NCI-H2227 (cell line): ENCODE data around the gene STK32C.
"Not testable (repeated sequence)": the region's sequence is repeated elsewhere in the genome, so short reads cannot be mapped to it uniquely, and the experiment has no call there.

Experiments used
- DNase-seq: peaks from one replicate; lab custom pipeline; 2025; ENCODE audit not compliant: unreplicated experiment; lab: John Stamatoyannopoulos, UW

The STK32C gene

GRCh38 chr10:132307823-132308586 lies at the start of gene STK32C:
TSS of gene STK32C (minus strand) at chr10:132307950. CDS start at chr10:132307833, 117 bp downstream.
- peak; percentile 88 for DNase-seq

GRCh38 chr10:132356621-132357195 lies 49.0 kb upstream of the STK32C start:
- no peak for DNase-seq

- no peak for DNase-seq
Observed at GRCh38 chr10:132355754-132356153, 48.0 kb upstream of the STK32C start.

DNA sequence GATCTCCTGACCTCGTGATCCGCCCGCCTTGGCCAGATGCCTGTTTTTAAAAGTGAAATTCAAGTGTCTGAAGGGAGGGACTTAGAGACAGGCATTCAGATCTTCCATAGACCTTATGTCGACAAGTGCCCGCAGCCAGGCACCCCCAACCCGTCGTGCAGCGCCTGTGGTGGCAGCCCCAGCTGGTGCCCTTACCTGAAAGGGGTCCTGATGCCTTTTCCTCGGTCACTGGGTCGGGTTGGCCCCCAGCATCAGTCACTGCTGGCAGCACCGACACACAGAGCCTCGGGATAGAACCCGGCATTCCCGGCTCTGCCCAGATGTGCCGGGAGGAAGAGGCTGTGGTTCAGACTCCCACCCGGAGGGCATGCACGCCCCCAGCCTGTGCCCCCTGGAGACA lies 47.5 kb upstream of the STK32C start:
- DNase-seq: no peak

GRCh38 chr10:132354356-132355094 lies 46.8 kb upstream of the STK32C start:
- no peak for DNase-seq

GRCh38 chr10:132353456-132354355 lies 46.0 kb upstream of the STK32C start:
- no peak for DNase-seq

DNA sequence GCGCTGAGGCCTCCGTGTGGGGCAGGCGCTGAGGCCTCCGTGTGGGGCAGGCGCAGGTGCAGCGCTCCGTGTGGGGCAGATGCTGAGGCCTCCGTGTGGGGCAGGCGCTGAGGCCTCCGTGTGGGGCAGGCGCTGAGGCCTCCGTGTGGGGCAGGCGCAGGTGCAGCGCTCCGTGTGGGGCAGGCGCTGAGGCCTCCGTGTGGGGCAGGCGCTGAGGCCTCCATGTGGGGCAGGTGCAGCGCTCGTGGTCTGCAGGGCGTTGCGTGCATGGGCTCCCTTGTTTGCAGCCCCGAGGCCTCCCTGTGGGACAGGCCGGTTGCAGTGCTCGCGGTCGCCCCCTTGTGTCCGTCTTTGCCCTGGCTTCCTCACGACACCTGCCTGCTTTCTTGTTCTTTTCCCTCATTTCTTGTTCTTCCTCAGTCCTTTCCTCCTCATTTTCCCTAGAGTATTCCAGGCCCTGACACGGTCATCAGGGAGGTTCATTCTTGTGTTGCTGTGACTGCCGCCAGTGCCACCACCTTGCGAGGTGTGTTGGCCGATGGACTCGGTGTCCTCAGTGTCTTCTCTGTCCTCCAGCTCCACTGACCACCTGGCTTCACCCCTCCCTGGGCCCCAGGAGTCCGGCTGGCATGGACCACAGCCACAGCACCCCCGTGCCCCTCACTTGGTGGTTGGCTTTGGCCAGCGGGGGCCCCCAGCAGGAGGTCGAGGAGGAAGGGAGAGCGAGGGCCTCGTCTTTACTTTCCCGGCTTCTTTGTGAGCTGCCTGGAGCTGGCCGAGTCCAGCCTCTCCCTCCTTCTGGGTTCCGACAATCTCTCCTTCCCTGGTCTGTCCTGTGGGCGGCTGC lies 44.9 kb upstream of the STK32C start:
- not testable (repeated sequence) for DNase-seq

GRCh38 chr10:132351611-132352010 lies 43.9 kb upstream of the STK32C start:
- no peak for DNase-seq

DNA sequence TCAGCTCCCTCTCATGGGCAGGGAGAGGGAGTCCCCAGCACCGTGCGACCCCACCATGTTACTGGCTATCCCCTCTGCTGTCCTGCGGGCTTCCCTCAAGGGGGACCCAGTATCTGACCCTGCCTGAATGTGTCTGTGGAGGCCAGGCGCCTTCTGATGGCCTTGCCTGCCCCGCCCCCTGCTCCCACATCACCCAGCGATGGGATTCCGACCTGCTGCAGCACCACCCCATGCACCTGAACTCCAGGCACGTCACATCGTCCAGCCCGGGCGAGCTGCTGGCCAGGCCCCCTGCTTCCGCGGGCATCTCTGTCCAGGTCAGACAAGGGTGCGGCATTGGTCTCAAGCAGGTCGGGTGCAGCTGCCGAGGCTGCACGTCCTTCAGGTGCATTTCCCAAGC lies 43.2 kb upstream of the STK32C start:
- no peak for DNase-seq

- no peak for DNase-seq
Observed at GRCh38 chr10:132350391-132350790, 42.6 kb upstream of the STK32C start.

GRCh38 chr10:132349766-132350165 lies 42.0 kb upstream of the STK32C start:
- DNase-seq: no peak

DNA sequence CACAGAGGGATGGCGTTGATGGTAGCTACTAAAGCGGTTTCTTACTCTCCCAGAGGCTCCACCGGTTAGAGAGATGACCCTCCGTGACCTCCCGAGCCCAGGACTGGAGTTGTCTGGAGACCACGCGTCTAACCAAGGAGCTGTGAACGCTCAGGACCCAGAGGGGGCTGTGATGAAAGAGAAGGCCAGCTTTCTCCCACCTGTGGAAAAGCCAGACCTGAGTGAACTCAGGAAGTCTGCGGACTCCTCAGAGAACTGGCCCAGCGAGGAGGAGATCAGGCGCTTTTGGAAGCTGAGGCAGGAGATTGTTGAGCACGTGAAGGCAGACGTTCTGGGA lies 40.1 kb upstream of the STK32C start:
- no peak for DNase-seq

DNA sequence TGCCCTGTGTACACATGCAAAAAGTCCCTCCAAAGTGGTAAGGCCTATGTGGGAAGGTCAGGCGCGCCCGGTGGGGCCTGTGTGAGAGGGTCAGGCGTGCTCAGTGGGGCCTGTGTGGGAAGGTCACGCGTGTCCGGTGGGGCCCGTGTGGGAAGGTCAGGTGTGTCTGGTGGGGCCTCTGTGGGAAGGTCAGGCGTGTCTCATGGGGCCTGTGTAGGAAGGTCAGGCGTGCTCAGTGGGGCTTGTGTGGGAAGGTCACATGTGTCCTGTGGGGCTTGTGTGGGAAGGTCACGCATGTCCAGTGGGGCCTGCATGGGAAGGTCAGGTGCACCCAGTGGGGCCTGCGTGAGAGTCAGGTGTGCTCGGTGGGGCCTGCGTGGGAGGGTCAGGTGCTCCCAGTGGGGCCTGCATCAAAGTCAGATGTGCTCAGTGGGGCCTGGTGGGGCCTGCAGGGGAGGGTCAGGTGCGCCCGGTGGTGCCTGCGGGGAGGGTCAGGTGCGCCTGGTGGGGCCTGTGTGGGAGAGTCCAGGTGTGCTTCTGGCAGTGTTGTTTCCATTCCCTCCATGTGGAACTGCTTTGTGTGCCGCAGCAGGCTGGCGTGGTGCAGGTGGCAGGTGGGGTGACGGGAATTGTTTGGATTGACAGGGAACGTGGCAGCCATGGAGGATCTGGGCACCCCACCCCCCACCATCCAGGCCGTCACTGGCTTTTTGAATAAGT lies 39.6 kb upstream of the STK32C start:
- no peak for DNase-seq

DNA sequence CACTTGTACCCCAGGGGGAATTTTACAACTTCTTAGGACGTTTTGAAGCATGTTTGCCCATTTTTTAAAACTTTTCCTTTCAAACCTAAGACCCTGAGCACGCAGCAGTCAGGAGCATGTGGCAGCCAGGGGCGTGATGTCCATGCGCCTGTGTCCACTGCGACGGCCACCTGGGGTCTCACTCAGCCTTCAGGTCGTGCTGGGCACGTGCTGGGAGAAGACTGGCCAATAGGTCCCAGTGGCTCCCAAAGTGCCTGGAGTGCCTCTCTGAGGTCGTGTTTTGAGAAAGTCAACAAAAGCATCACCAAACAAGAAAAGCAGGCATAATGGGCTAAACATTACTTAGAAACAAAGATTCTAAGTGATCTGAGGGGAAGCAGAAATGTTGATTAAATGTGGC lies 39.1 kb upstream of the STK32C start:
- no peak for DNase-seq

DNA sequence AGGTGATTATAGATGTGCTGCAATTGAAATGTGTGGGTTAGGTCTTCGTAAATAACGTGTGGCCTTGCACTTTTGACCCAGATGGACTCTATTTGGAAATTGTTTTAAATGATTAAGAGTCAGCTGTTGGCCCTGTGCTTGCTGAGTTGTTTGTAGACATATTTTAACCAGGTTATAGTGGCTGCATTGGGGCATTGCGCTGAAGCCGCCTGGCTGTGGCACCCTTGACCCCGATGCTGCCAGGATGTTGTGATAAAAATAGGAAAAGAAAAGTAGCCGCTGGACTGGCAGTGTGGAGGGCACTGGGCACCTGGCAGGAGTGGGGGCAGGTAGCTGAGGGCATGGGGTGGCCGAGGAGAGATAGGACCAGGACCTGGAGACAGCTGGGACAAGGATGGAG lies 37.6 kb upstream of the STK32C start:
- DNase-seq: no peak

DNA sequence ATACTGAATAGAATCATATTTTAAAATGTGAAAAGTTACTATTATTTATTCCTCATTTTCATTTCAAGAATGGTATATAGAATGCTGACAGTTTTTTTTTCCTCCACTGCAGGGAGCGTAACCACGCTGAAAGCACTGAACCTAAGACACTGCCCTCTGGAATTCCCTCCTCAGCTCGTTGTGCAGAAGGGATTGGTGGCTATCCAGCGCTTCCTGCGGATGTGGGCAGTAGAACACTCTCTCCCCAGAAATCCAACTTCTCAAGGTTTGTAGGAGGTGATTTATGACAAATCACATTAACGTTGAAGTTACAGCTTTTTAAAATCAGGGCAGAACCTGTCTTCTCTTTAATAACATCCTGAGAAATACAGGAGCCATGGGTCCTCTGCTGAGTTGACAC lies 36.6 kb upstream of the STK32C start:
- DNase-seq: no peak

DNA sequence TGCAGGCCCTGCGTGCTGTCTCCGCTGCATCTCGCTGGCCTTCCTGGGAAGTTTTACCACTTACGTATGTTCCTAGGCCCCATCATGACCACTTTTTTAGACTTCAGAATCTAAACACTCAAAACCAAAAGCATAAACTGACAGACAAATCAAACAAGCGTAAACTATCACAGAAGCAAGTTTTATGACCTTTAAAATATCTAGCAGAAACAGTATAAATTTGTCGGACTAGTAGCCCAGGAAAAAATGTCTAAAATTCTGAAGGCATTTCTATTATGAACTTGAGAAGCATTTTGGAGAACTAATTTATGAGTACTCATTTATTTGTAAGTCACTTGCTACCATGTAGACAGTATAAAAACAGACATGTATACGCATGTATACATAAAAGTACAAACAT lies 34.8 kb upstream of the STK32C start:
- no peak for DNase-seq

DNA sequence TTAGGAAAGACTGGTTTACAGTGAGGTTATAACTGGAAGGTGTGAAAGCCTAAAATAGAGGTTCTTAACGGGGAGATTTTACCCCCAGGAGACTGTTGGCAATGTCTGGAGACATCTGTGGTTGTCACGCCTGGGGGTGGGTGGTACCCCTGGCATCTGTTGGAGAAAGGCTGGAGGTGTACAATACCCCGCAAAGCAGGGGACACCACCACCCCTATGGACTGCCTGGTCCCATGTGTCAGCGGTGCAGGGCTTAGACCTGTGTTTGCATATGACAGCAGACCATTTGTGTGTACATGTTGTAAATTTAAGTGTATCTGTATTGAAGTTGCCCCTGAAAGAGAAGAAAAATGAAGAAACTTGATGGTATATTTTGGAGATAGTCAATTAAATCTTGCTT lies 34.0 kb upstream of the STK32C start:
- DNase-seq: no peak

- DNase-seq: no peak
Observed at GRCh38 chr10:132341017-132341416, 33.3 kb upstream of the STK32C start.

DNA sequence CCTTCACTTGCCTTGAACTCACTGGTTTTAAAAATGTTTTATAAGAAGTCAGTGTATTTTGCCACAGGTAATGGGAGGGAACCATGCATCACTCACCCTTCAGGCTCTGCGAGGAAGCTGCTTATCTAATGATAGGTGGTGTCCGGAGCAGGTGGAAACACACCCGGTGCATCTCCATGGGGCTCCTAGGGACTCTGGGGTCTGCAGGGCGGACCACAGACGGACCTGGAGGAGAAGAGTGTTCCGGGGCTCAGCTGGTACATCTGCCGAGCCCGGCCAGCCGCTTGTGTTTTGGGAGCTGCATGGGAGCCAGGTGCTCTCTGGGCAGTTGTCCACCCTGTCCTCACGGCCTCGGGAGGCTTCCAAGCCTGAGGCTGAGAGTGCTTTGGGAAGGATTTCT lies 31.5 kb upstream of the STK32C start:
- DNase-seq: no peak
